HG03432 (cell line): Measurements from ENCODE around the gene PCDHB11.
"Not testable (repeated sequence)": the region's sequence is repeated elsewhere in the genome, so short reads cannot be mapped to it uniquely, and the experiment has no call there.

Experiments
- ATAC-seq: cut with Tn5 transposase; IDR thresholded peaks from one replicate; pipeline ENCODE4 v1.9.1; 2021; ENCODE audit warnings: mild to moderate bottlenecking, moderate library complexity; ENCODE audit not compliant: unreplicated experiment

Gene PCDHB11

DNA sequence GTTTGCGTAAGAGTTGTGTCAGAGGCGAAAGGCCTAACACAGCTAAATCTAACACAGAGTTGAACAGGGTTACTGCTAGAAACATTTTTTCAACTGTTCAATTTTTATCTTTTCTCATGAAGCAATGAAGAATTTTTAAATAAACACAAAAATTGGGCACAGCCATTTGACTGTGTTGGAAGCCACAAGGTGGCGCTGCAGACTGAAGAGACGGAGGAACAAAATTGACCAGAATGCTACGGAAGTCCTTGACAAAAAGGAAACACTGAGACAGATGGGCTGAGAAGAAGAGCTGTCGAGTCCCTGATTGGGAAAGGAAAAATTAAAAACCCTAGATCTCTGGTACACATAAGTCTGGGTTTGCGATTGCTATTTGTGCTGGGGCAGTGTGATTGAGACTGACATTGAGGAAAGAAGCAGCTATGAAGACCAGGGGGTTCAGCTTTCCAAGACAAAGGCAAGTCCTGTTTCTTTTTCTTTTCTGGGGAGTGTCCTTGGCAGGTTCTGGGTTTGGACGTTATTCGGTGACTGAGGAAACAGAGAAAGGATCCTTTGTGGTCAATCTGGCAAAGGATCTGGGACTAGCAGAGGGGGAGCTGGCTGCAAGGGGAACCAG, 12.4 kb upstream of the PCDHB11 start, which contains the start of gene PCDHB9:
Gene PCDHB9 (plus strand): TSS at position 265 of the 616 bp plus-strand sequence. CDS start 158 bp downstream, at position 423.
- no peak for ATAC-seq

- ATAC-seq = not testable (repeated sequence)
These were observed 10.7 kb upstream of the PCDHB11 start for GRCh38 chr5:141188682-141189081.

DNA sequence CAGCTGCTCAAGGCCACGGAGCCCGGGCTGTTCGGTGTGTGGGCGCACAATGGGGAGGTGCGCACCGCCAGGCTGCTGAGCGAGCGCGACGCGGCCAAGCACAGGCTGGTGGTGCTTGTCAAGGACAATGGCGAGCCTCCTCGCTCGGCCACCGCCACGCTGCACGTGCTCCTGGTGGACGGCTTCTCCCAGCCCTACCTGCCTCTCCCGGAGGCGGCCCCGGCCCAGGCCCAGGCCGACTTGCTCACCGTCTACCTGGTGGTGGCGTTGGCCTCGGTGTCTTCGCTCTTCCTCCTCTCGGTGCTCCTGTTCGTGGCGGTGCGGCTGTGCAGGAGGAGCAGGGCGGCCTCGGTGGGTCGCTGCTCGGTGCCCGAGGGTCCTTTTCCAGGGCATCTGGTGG, 10.3 kb upstream of the PCDHB11 start:
- ATAC-seq = not testable (repeated sequence)

GRCh38 chr5:141192110-141192725, 7.2 kb upstream of the PCDHB11 start, which contains the start of gene PCDHB10:
Gene PCDHB10, plus strand, starts transcription at chr5:141192353. Its CDS starts 200 bp downstream, at chr5:141192553.
- no peak for ATAC-seq

- not testable (repeated sequence) for ATAC-seq
These were observed 5.1 kb upstream of the PCDHB11 start for GRCh38 chr5:141194332-141194731.

GRCh38 chr5:141196363-141196762, 3.1 kb upstream of the PCDHB11 start:
- no peak for ATAC-seq

DNA sequence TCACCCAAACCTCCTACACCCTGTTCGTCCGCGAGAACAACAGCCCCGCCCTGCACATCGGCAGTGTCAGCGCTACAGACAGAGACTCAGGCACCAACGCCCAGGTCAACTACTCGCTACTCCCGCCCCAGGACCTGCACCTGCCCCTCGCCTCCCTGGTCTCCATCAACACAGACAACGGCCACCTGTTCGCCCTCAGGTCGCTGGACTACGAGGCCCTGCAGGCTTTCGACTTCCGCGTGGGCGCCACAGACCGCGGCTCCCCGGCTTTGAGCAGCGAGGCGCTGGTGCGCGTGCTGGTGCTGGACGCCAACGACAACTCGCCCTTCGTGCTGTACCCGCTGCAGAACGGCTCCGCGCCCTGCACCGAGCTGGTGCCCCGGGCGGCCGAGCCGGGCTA, 1.7 kb downstream of the PCDHB11 start:
- not testable (repeated sequence) for ATAC-seq

- not testable (repeated sequence) for ATAC-seq
These were observed 2.2 kb downstream of the PCDHB11 start for GRCh38 chr5:141201646-141202045.

DNA sequence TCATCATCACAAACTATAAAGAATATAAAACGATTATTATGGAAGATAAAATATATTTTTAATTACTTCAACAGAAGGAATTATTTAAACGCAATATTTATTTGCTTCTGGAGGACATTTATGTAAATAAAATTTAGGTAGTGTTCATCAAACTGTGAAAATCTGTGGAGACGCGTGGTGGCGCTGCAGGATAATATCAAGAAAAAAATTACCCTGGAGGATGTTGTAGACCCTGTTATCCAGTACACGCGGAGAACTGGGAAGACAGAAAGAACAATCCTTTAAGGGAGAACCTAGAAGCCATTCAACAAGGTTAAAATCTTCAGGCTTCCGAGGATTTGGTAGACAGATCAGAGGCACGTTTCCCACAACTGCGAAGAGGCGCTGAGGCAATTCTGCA, 9.1 kb downstream of the PCDHB11 start, which contains the start of gene PCDHB12:
Gene PCDHB12 (plus strand): TSS at position 242 of the 400 bp plus-strand sequence. CDS start 189 bp downstream, outside the sequence.
- ATAC-seq = no peak

- ATAC-seq = not testable (repeated sequence)
These were observed 10.9 kb downstream of the PCDHB11 start for GRCh38 chr5:141210281-141210680.

DNA sequence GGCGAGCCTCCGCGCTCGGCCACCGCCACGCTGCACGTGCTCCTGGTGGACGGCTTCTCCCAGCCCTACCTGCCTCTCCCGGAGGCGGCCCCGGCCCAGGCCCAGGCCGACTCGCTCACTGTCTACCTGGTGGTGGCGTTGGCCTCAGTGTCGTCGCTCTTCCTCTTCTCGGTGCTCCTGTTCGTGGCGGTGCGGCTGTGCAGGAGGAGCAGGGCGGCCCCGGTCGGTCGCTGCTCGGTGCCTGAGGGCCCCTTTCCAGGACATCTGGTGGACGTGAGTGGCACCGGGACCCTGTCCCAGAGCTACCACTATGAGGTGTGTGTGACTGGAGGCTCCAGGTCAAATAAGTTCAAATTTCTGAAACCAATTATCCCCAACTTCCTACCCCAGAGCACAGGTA, 11.4 kb downstream of the PCDHB11 start:
- not testable (repeated sequence) for ATAC-seq

- ATAC-seq = not testable (repeated sequence)
These were observed 14.4 kb downstream of the PCDHB11 start, which contains the start of gene PCDHB13 for GRCh38 chr5:141213656-141214339. Gene PCDHB13, plus strand, starts transcription at chr5:141213919. Its CDS starts 205 bp downstream, at chr5:141214124.

DNA sequence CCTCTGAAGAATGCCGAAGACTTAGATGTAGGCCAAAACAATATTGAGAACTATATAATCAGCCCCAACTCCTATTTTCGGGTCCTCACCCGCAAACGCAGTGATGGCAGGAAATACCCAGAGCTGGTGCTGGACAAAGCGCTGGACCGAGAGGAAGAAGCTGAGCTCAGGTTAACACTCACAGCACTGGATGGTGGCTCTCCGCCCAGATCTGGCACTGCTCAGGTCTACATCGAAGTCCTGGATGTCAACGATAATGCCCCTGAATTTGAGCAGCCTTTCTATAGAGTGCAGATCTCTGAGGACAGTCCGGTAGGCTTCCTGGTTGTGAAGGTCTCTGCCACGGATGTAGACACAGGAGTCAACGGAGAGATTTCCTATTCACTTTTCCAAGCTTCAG, 15.2 kb downstream of the PCDHB11 start:
- not testable (repeated sequence) for ATAC-seq

- not testable (repeated sequence) for ATAC-seq
These were observed 16.1 kb downstream of the PCDHB11 start for GRCh38 chr5:141215504-141215903.

DNA sequence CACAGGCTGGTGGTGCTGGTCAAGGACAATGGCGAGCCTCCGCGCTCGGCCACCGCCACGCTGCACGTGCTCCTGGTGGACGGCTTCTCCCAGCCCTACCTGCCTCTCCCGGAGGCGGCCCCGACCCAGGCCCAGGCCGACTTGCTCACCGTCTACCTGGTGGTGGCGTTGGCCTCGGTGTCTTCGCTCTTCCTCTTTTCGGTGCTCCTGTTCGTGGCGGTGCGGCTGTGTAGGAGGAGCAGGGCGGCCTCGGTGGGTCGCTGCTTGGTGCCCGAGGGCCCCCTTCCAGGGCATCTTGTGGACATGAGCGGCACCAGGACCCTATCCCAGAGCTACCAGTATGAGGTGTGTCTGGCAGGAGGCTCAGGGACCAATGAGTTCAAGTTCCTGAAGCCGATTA, 16.6 kb downstream of the PCDHB11 start:
- not testable (repeated sequence) for ATAC-seq

- ATAC-seq = no peak
These were observed 23.8 kb downstream of the PCDHB11 start, which contains the start of gene PCDHB14 for GRCh38 chr5:141223112-141223783. Gene PCDHB14, plus strand, starts transcription at chr5:141223343. Its CDS starts 163 bp downstream, at chr5:141223506.

GRCh38 chr5:141224844-141225243, 25.4 kb downstream of the PCDHB11 start:
- not testable (repeated sequence) for ATAC-seq

- not testable (repeated sequence) for ATAC-seq
These were observed 26.0 kb downstream of the PCDHB11 start for GRCh38 chr5:141225421-141225820.

- ATAC-seq = no peak
These were observed 34.8 kb downstream of the PCDHB11 start for GRCh38 chr5:141234109-141234667.

DNA sequence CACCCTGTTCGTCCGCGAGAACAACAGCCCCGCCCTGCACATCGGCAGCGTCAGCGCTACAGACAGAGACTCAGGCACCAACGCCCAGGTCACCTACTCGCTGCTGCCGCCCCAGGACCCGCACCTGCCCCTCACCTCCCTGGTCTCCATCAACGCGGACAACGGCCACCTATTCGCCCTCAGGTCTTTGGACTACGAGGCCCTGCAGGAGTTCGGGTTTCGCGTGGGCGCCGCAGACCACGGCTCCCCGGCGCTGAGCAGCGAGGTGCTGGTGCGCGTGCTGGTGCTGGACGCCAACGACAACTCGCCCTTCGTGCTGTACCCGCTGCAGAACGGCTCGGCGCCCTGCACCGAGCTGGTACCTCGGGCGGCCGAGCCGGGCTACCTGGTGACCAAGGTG, 36.5 kb downstream of the PCDHB11 start:
- ATAC-seq = not testable (repeated sequence)
